ENCODE measurements around the gene ARHGAP10.

GRCh38 chr4:147860960-147861359 is 129.1 kb downstream of the ARHGAP10 start:
- TF ChIP-seq POLR2AphosphoS5 (IDR thresholded peaks at IDR 0.05) (peak in 1 of 2 donors; percentile 28), POLR2A (IDR thresholded peaks at IDR 0.05; ENCODE audit: low read depth) (no peak), CTCF (IDR thresholded peaks at IDR 0.05) (no peak), EP300 (IDR thresholded peaks at IDR 0.05) (no peak)

All from esophagus muscularis mucosa (tissue), 4 donors.